Upper lobe of right lung (tissue), 1 donor: ENCODE results near the gene RRBP1. TPM values are rescaled to one million over a fixed set of nuclear protein-coding genes. Genes with fewer than 3 reads are reported as not detected.

ENCODE experiments used
- ATAC-seq: fragments of 200-7000 bp; cut with Tn5 transposase; one replicate; pipeline ENCODE4 v1.9.1; 2020; ENCODE audit warnings: mild to moderate bottlenecking, moderate library complexity
- DNase-seq: peaks from one replicate; pipeline ENCODE4 v3.0.0-alpha.2; 2020
- H3K27ac ChIP-seq: fragments of 200-600 bp; one replicate; pipeline ENCODE4 v1.8.0; 2022
- H3K27me3 ChIP-seq: fragments of 200-600 bp; one replicate; pipeline ENCODE4 v1.8.0; 2022; ENCODE audit warnings: mild to moderate bottlenecking
- H3K36me3 ChIP-seq: fragments of 200-600 bp; one replicate; pipeline ENCODE4 v1.8.0; 2022
- H3K4me1 ChIP-seq: fragments of 200-600 bp; one replicate; pipeline ENCODE4 v1.8.0; 2022
- H3K4me3 ChIP-seq: fragments of 200-600 bp; one replicate; pipeline ENCODE4 v1.8.0; 2022; ENCODE audit warnings: mild to moderate bottlenecking
- H3K9me3 ChIP-seq: fragments of 200-600 bp; one replicate; pipeline ENCODE4 v1.8.0; 2022
- CTCF ChIP-seq: fragments of 200-600 bp; IDR thresholded peaks from one replicate; pipeline ENCODE4 v1.8.0; 2022; ENCODE audit warnings: antibody characterized with exemption
- intact Hi-C: fragments of 100-400 bp; cut with DNase I; formaldehyde crosslinking; loops from one replicate; pipeline ENCODE4 v1.11.0; 2022
- total RNA-seq: library from RNA; stranded (reverse); fragmentation: NEBNext Ultra II Directional; extraction: Animal tissue kit (Norgen Biotek cat#: 25700); gene quantifications from one replicate; pipeline ENCODE4 v1.2.1, GENCODE V29; 2021
- donor health status: DM: no; HTN: yes; CAD: no; lungs with severe emphysema.

The RRBP1 gene
- total RNA-seq, 1 donor from 2014 or later = 166 TPM

GRCh38 chr20:17611540-17612286 lies 70.3 kb downstream of the RRBP1 start:
- H3K36me3 ChIP-seq = peaks cover 59% of the 10 kb centered on the region
- H3K4me1 ChIP-seq = peaks cover 43% of the 10 kb centered on the region
- peak; percentile 2 for ATAC-seq
- peak; percentile 72 for DNase-seq
- no peaks in the 10 kb centered on the region for H3K9me3 ChIP-seq
- peak; percentile 41 for TF ChIP-seq CTCF
- no peak overlapping the region for H3K4me3 ChIP-seq
- intact Hi-C loops = no loop called here
- no peaks in the 10 kb centered on the region for H3K27me3 ChIP-seq
- peak overlapping the region; percentile 74 for H3K27ac ChIP-seq

- Histone ChIP-seq H3K36me3 (peaks cover 57% of the 10 kb centered on the region), H3K4me1 (peaks cover 43% of the 10 kb centered on the region), H3K4me3 (no peak overlapping the region), H3K27me3 (no peaks in the 10 kb centered on the region), H3K9me3 (no peaks in the 10 kb centered on the region), H3K27ac (peak overlapping the region; percentile 74)
- DNase-seq (no peak), ATAC-seq (peak; percentile 60)
- intact Hi-C loops = no loop called here
- no peak for TF ChIP-seq CTCF
Observed at GRCh38 chr20:17611290-17611539, 70.8 kb downstream of the RRBP1 start.

- H3K4me1 ChIP-seq = peaks cover 43% of the 10 kb centered on the region
- peak; percentile 70 for DNase-seq
- H3K4me3 ChIP-seq = no peak overlapping the region
- intact Hi-C loops = no loop called here
- no peaks in the 10 kb centered on the region for H3K9me3 ChIP-seq
- no peaks in the 10 kb centered on the region for H3K27me3 ChIP-seq
- no peak for ATAC-seq
- peaks cover 57% of the 10 kb centered on the region for H3K36me3 ChIP-seq
- H3K27ac ChIP-seq = peak overlapping the region; percentile 74
- no peak for TF ChIP-seq CTCF
Observed at GRCh38 chr20:17610566-17611289, 71.3 kb downstream of the RRBP1 start.

GRCh38 chr20:17609811-17610377 lies 72.1 kb downstream of the RRBP1 start:
- intact Hi-C loops = no loop called here
- H3K36me3 ChIP-seq = peaks cover 57% of the 10 kb centered on the region

More at GRCh38 chr20:17609811-17610377, 72.1 kb downstream of the RRBP1 start:
- ATAC-seq (no peak), DNase-seq (no peak)
- Histone ChIP-seq H3K27me3 (no peaks in the 10 kb centered on the region), H3K4me3 (no peak overlapping the region), H3K9me3 (no peaks in the 10 kb centered on the region), H3K4me1 (peaks cover 39% of the 10 kb centered on the region), H3K27ac (peak overlapping the region; percentile 20)
- TF ChIP-seq CTCF = no peak
